GM12892 (cell line): ENCODE data around the gene PTGS1.

Experiments
- POLR2A ChIP-seq: IDR thresholded peaks from 2 replicates; pipeline ENCODE4 v1.6.1; 2011; ENCODE audit warnings: low read depth, low read length, control low read depth
- POLR2AphosphoS5 ChIP-seq: IDR thresholded peaks from 2 replicates; pipeline ENCODE4 v1.6.1; 2011; ENCODE audit warnings: low read depth, low read length, control low read depth
- TAF1 ChIP-seq: IDR thresholded peaks from 2 replicates; pipeline ENCODE4 v1.6.1; 2011; ENCODE audit warnings: low read depth, mild to moderate bottlenecking, control low read depth, low read length, borderline replicate concordance

DNA sequence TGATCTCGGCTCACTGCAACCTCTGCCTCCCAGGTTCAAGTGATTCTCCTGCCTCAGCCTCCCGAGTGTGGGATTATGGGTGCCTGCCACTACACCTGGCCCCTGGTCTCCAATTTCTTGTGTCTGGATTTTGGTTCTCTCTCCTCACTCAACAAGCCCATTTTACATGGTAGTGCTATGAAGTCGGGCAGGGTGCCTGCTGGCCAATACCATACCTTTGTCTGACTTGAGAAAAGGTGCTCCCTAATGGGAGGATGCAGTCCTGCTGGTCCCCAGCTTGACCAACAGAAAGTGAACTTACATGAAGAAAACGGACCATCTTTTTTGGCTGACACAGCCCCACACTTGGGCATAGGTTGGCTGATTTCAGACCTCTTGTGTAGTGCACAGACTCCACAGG lies 21.6 kb upstream of the PTGS1 start:
- TF ChIP-seq POLR2AphosphoS5: no peak
- TF ChIP-seq POLR2A: no peak
- no peak for TF ChIP-seq TAF1
